Panc1 (cell line): ENCODE data around the gene KCNIP4. TPM values are rescaled to one million over a fixed set of nuclear protein-coding genes. Genes with fewer than 3 reads are reported as not detected.

Experiments used
- ATAC-seq: fragments of 200-7000 bp; cut with Tn5 transposase; 2 replicates; pipeline ENCODE4 v1.9.1; 2020; ENCODE audit warnings: mild to moderate bottlenecking, moderate library complexity
- BruUV-seq: library from RNA; stranded (reverse); fragments of 400-500 nt; replicated peaks from 2 replicates; lab custom pipeline; 2021; lab: Mats Ljungman, UMichigan
- CTCF ChIA-PET: fragments of 300-600 bp; sonication (Branson Sonifier 250); formaldehyde crosslinking; loops from one replicate; lab custom pipeline; 2022; ENCODE audit warnings: antibody characterized with exemption; lab: Charles Lee
- POLR2A ChIA-PET: fragments of 300-600 bp; sonication (Branson Sonifier 250); formaldehyde crosslinking; loops from one replicate; lab custom pipeline; 2022; ENCODE audit warnings: antibody characterized with exemption; lab: Charles Lee
- DNase-seq: peaks from one replicate; pipeline ENCODE4 v3.0.0-alpha.2; 2010; ENCODE audit warnings: low read depth, low spot score
- H3K27ac ChIP-seq: 2 replicates; pipeline ENCODE4 v1.5.1; 2011; ENCODE audit warnings: mild to moderate bottlenecking, low read length, inconsistent platforms
- H3K27me3 ChIP-seq: fragments of 200-500 bp; sonication (Bioruptor generic); 2 replicates; pipeline ENCODE4 v1.6.0; 2014; ENCODE audit warnings: low read length, inconsistent platforms; ENCODE audit not compliant: control insufficient read depth, insufficient read depth
- H3K36me3 ChIP-seq: fragments of 200-500 bp; sonication (Bioruptor generic); 2 replicates; pipeline ENCODE4 v1.5.1; 2014; ENCODE audit warnings: inconsistent platforms, mild to moderate bottlenecking, low read length, moderate library complexity; ENCODE audit not compliant: control insufficient read depth, insufficient read depth
- H3K4me1 ChIP-seq: 2 replicates; pipeline ENCODE4 v1.5.1; 2011; ENCODE audit warnings: inconsistent platforms, mild to moderate bottlenecking, low read length, moderate library complexity; ENCODE audit not compliant: control insufficient read depth, insufficient read depth
- H3K4me3 ChIP-seq, 2 experiments: 2 replicates each; pipeline ENCODE4 v1.5.1; 2011 to 2012; ENCODE audit warnings: low read depth in 2 of 2, low read length in 2 of 2, mild to moderate bottlenecking in 2 of 2, inconsistent platforms in 1 of 2, moderate library complexity in 1 of 2
- H3K9me3 ChIP-seq: fragments of 200-500 bp; sonication (Bioruptor generic); 2 replicates; pipeline ENCODE4 v1.5.1; 2014; ENCODE audit warnings: low read depth, mild to moderate bottlenecking, inconsistent platforms, low read length, moderate library complexity; ENCODE audit not compliant: control insufficient read depth, insufficient read depth
- POLR2AphosphoS5 ChIP-seq: IDR thresholded peaks from 2 replicates; pipeline ENCODE4 v1.6.1; 2012; ENCODE audit warnings: mild to moderate bottlenecking, low read depth, low read length, moderate library complexity
- SIN3A ChIP-seq: IDR thresholded peaks from 2 replicates; pipeline ENCODE4 v1.6.1; 2012; ENCODE audit warnings: low read depth, mild to moderate bottlenecking, low read length, moderate library complexity, borderline replicate concordance; ENCODE audit not compliant: insufficient read depth
- TCF7L2 ChIP-seq: IDR thresholded peaks from 2 replicates; pipeline ENCODE4 v1.6.1; 2011; ENCODE audit warnings: mild to moderate bottlenecking, low read depth, low read length, inconsistent platforms
- in situ Hi-C: cut with HindIII; loops from 2 replicates; pipeline ENCODE4 v1.10.0; 2016; ENCODE audit warnings: low sequenced_read_pairs, low pct_unique_long_range_greater_than_20kb
- intact Hi-C: fragments of 100-400 bp; cut with micrococcal nuclease; formaldehyde crosslinking; loops from one replicate; pipeline ENCODE4 v1.10.0; 2022; ENCODE audit not compliant: unreplicated experiment
- total RNA-seq: library from RNA; stranded (reverse); gene quantifications from one replicate; pipeline ENCODE4 v1.2.1, GENCODE V29; 2021; ENCODE audit not compliant: unreplicated experiment
- TF ChIP-seq, protein P1 (sequence below): fragments of 450-650 bp; IDR thresholded peaks from 2 replicates; pipeline ENCODE4 v1.5.1; 2017; ENCODE audit warnings: mild to moderate bottlenecking
- TF ChIP-seq, protein P2 (sequence below), 2 experiments: IDR thresholded peaks; 2 replicates each; pipeline ENCODE4 v1.6.1; 2011 to 2012; ENCODE audit warnings: low read depth in 2 of 2, control low read depth in 1 of 2, low read length in 1 of 2, mild to moderate bottlenecking in 1 of 2, moderate library complexity in 1 of 2; ENCODE audit not compliant: insufficient read depth in 1 of 2

Gene KCNIP4
- total RNA-seq, 1 experiment from 2014 or later = not detected

DNA sequence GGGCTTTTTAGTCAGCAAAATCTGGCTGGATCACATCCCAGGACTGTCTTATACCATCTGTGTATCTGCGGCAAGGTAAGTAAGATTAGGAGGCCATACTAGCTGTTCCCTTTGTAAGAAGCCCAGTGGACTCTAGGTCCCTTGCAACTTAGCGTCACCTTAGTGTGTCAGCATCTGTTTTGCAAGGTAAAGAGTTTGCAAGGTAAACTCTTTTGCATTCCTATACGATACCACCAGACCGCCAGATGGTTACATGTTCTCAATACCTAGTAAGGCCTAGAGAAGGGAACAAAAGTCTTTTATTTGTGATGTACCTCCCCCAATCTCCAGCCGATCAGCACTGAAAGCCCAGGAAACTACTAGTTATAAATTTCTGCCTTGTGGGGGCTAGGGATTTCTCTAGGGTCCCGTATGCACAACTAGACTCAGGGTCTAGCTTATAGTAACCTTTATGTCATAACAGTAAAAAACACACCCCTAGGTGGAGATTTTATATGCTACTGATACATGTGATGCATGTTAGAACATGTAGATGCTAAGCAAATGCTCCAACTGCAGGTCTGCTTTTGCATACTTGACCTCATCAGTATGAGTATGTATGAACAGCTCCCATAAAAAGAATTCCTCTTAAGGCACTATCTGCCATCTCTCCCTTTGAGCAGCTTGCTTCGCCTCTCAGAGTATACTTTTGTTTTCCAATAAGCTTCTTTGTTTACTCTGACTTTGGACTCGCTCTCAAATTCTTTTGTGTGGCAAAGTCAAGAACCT lies 78.4 kb downstream of the KCNIP4 start:
- no TSS peak for BruUV-seq
- CTCF ChIA-PET = no interaction called here
- intact Hi-C loops = no loop called here
- TF ChIP-seq, protein P1, sequence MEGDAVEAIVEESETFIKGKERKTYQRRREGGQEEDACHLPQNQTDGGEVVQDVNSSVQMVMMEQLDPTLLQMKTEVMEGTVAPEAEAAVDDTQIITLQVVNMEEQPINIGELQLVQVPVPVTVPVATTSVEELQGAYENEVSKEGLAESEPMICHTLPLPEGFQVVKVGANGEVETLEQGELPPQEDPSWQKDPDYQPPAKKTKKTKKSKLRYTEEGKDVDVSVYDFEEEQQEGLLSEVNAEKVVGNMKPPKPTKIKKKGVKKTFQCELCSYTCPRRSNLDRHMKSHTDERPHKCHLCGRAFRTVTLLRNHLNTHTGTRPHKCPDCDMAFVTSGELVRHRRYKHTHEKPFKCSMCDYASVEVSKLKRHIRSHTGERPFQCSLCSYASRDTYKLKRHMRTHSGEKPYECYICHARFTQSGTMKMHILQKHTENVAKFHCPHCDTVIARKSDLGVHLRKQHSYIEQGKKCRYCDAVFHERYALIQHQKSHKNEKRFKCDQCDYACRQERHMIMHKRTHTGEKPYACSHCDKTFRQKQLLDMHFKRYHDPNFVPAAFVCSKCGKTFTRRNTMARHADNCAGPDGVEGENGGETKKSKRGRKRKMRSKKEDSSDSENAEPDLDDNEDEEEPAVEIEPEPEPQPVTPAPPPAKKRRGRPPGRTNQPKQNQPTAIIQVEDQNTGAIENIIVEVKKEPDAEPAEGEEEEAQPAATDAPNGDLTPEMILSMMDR = no peak
- TF ChIP-seq, protein P2, sequence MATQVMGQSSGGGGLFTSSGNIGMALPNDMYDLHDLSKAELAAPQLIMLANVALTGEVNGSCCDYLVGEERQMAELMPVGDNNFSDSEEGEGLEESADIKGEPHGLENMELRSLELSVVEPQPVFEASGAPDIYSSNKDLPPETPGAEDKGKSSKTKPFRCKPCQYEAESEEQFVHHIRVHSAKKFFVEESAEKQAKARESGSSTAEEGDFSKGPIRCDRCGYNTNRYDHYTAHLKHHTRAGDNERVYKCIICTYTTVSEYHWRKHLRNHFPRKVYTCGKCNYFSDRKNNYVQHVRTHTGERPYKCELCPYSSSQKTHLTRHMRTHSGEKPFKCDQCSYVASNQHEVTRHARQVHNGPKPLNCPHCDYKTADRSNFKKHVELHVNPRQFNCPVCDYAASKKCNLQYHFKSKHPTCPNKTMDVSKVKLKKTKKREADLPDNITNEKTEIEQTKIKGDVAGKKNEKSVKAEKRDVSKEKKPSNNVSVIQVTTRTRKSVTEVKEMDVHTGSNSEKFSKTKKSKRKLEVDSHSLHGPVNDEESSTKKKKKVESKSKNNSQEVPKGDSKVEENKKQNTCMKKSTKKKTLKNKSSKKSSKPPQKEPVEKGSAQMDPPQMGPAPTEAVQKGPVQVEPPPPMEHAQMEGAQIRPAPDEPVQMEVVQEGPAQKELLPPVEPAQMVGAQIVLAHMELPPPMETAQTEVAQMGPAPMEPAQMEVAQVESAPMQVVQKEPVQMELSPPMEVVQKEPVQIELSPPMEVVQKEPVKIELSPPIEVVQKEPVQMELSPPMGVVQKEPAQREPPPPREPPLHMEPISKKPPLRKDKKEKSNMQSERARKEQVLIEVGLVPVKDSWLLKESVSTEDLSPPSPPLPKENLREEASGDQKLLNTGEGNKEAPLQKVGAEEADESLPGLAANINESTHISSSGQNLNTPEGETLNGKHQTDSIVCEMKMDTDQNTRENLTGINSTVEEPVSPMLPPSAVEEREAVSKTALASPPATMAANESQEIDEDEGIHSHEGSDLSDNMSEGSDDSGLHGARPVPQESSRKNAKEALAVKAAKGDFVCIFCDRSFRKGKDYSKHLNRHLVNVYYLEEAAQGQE (IDR thresholded peaks at IDR 0.05; ENCODE audit: insufficient read depth in 1 of 2, low read depth in 2 of 2, low read length in 1 of 2) = no peak
- TF ChIP-seq TCF7L2 (no peak), SIN3A (no peak), POLR2AphosphoS5 (no peak)
- Histone ChIP-seq H3K9me3 (no peaks in the 10 kb centered on the region), H3K27me3 (no peaks in the 10 kb centered on the region), H3K4me3 (no peak overlapping the region), H3K4me1 (no peaks in the 10 kb centered on the region), H3K27ac (no peak overlapping the region), H3K36me3 (no peaks in the 10 kb centered on the region)
- in situ Hi-C loops = no loop called here
- POLR2A ChIA-PET = no interaction called here
- DNase-seq (no peak), ATAC-seq (no peak)

DNA sequence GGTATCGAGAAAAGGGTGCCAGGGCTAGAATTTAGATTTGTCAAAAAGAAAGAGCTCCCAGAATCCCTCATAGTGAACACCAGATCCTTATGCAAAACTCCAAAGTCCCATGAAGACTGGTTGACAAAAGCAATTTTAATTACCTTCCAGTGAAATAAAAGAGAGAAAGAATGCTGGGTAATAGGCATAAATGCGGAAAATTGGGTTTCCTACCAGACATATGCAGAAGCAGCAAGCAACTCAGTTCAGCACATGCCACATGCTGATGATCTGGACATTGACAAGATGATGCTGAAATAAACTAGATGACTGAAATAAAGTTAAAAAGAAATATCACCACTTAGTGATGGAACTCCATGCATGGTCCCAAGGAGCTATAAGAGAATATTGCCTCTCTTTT lies 83.9 kb downstream of the KCNIP4 start:
- DNase-seq (no peak), ATAC-seq (no peak)
- Histone ChIP-seq H3K36me3 (no peaks in the 10 kb centered on the region), H3K9me3 (no peaks in the 10 kb centered on the region), H3K4me3 (no peak overlapping the region), H3K27ac (no peak overlapping the region), H3K27me3 (no peaks in the 10 kb centered on the region), H3K4me1 (no peaks in the 10 kb centered on the region)
- no TSS peak for BruUV-seq
- TF ChIP-seq SIN3A (no peak), TCF7L2 (no peak), POLR2AphosphoS5 (no peak)
- TF ChIP-seq, protein P1 = no peak
- TF ChIP-seq, protein P2 (IDR thresholded peaks at IDR 0.05; ENCODE audit: insufficient read depth in 1 of 2, low read depth in 2 of 2, low read length in 1 of 2) = no peak
- CTCF ChIA-PET = no interaction called here
- POLR2A ChIA-PET = no interaction called here
- in situ Hi-C loops (no loop called here), intact Hi-C loops (no loop called here)
